Activated T-helper 17 cell treated with anti-CD3 and anti-CD28 coated beads, Interleukin-2, amount 50 U/mL, for 72 hours (primary cell): ENCODE measurements around the gene RTCA. TPM values are rescaled to one million over a fixed set of nuclear protein-coding genes. Genes with fewer than 3 reads are reported as not detected.
"Not testable (repeated sequence)": the region's sequence is repeated elsewhere in the genome, so short reads cannot be mapped to it uniquely, and the experiment has no call there.

Experiments
- ATAC-seq: fragments of 150-1000 bp; cut with Tn5 transposase; replicated peaks from 2 replicates; pipeline ENCODE4 v1.10.0; 2021; ENCODE audit warnings: mild to moderate bottlenecking, moderate library complexity
- H3K27ac Mint-ChIP-seq: one replicate; pipeline ENCODE4 v1.8.0; 2022; ENCODE audit warnings: mixed read lengths
- H3K27me3 Mint-ChIP-seq: one replicate; pipeline ENCODE4 v1.8.0; 2022; ENCODE audit warnings: mixed read lengths
- H3K36me3 Mint-ChIP-seq: one replicate; pipeline ENCODE4 v1.8.0; 2022; ENCODE audit warnings: low read depth, mild to moderate bottlenecking, mixed read lengths
- H3K4me1 Mint-ChIP-seq: one replicate; pipeline ENCODE4 v1.8.0; 2022; ENCODE audit warnings: mixed read lengths
- H3K4me3 Mint-ChIP-seq: one replicate; pipeline ENCODE4 v1.8.0; 2022; ENCODE audit warnings: mild to moderate bottlenecking, mixed read lengths
- H3K9me3 Mint-ChIP-seq: one replicate; pipeline ENCODE4 v1.8.0; 2022; ENCODE audit warnings: mixed read lengths
- total RNA-seq, 2 donors: library from RNA; stranded (reverse); gene quantifications; one replicate each; pipeline ENCODE4 v1.2.3, GENCODE V29; 2022

RTCA gene
- total RNA-seq, 2 donors from 2014 or later = 48.3 to 57.7 TPM

GRCh38 chr1:100279358-100279923 lies 13.4 kb downstream of the RTCA start:
- H3K27ac Mint-ChIP-seq = peak overlapping the region; percentile 54
- H3K9me3 Mint-ChIP-seq = no peaks in the 10 kb centered on the region
- H3K27me3 Mint-ChIP-seq = no peaks in the 10 kb centered on the region
- H3K4me1 Mint-ChIP-seq = peaks cover 24% of the 10 kb centered on the region
- peaks cover 100% of the 10 kb centered on the region for H3K36me3 Mint-ChIP-seq
- no peak overlapping the region for H3K4me3 Mint-ChIP-seq
- no peak for ATAC-seq

DNA sequence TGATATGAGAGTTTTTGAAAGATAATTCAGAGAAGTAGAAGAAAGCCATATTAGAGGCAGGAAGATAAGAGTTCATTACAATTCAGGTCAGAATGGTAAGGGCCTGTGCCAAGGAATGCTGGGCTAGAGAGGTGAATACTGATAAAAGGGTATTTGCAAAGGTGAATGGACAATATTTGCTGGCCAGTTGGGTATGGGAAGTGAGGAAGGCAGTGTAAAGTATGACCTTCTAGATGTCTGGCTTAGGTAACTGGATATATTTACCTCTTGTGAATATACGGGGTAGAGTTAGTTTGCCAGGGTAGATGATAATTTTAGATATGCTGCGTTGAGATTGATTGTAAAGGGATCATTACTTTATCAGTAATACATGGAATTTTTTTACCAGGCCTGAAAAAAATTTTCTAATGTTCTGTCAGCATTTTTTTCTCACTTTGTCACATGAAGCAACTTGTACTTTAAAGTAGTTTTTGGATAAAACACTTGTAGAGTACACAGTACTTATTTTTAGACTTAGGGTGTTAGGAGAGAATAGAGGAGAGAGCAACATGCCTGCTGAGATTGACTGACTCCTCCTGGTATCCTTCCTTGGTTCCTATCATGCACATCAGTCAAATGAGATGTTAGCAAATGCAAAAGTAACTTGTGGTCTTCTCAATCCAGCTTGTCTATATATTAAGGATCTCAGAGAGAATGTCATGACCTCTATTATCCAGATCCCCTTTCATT lies 14.1 kb downstream of the RTCA start:
- no peaks in the 10 kb centered on the region for H3K9me3 Mint-ChIP-seq
- peaks cover 24% of the 10 kb centered on the region for H3K4me1 Mint-ChIP-seq
- peaks cover 100% of the 10 kb centered on the region for H3K36me3 Mint-ChIP-seq

DNA sequence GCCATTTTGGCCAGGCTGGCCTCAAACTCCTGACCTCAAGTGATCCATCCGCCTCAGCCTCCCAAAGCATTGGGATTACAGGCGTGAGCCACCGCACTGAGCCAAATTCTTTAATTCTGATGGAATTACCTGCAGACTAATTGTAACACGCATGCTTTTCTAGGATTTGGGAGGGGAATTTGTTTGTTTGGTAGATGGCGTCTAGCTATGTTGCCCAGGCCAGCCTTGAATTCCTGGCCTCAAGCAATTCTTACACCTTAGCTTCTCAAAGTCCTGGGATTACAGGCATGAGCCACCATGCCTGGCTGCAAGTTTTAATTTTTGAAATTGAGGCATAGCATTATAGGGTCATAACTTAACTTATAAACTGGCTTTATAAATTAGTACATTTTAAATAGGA lies 18.6 kb downstream of the RTCA start:
- peaks cover 100% of the 10 kb centered on the region for H3K36me3 Mint-ChIP-seq
- H3K9me3 Mint-ChIP-seq = no peaks in the 10 kb centered on the region
- H3K27ac Mint-ChIP-seq = no peak overlapping the region
- ATAC-seq = no peak
- H3K4me1 Mint-ChIP-seq = peaks cover 9% of the 10 kb centered on the region
- H3K4me3 Mint-ChIP-seq = no peak overlapping the region
- no peaks in the 10 kb centered on the region for H3K27me3 Mint-ChIP-seq

More for the DNA sequence above, 14.1 kb downstream of the RTCA start:
- Mint-ChIP-seq H3K27me3 (no peaks in the 10 kb centered on the region), H3K4me3 (no peak overlapping the region), H3K27ac (peak overlapping the region; percentile 54)
- no peak for ATAC-seq

DNA sequence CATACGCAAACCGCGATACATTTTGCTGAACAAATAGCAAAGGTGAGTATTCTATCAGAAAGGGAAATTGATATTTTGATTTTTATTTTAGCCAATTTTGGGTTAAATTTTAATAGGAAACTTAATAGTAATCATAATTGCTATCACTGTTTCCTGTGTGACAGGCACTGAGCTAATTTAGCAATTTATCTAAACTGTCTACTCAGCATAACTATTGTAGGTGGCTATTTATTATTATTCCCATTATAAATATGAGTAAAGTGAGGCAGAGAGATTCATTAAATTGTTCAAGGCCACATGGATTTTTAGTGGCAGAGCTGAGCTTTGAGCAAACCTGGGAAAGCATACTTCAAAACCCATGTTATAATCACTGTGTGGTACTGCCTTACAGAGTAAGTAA lies 21.1 kb downstream of the RTCA start:
- Mint-ChIP-seq H3K27me3 (no peaks in the 10 kb centered on the region), H3K27ac (no peak overlapping the region), H3K9me3 (no peaks in the 10 kb centered on the region), H3K4me1 (peaks cover 4% of the 10 kb centered on the region), H3K36me3 (peaks cover 100% of the 10 kb centered on the region), H3K4me3 (no peak overlapping the region)
- ATAC-seq = no peak

GRCh38 chr1:100290291-100290690 lies 24.3 kb downstream of the RTCA start:
- Mint-ChIP-seq H3K36me3 (peaks cover 87% of the 10 kb centered on the region), H3K27ac (no peak overlapping the region), H3K9me3 (no peaks in the 10 kb centered on the region), H3K4me3 (no peak overlapping the region), H3K27me3 (no peaks in the 10 kb centered on the region), H3K4me1 (peaks cover 4% of the 10 kb centered on the region)
- no peak for ATAC-seq

- ATAC-seq = peak; percentile 72
- Mint-ChIP-seq H3K9me3 (no peaks in the 10 kb centered on the region), H3K27ac (peak overlapping the region; percentile 2), H3K36me3 (peaks cover 63% of the 10 kb centered on the region), H3K4me3 (no peak overlapping the region), H3K4me1 (no peaks in the 10 kb centered on the region), H3K27me3 (no peaks in the 10 kb centered on the region)
These were observed 26.7 kb downstream of the RTCA start for GRCh38 chr1:100292711-100293110.

DNA sequence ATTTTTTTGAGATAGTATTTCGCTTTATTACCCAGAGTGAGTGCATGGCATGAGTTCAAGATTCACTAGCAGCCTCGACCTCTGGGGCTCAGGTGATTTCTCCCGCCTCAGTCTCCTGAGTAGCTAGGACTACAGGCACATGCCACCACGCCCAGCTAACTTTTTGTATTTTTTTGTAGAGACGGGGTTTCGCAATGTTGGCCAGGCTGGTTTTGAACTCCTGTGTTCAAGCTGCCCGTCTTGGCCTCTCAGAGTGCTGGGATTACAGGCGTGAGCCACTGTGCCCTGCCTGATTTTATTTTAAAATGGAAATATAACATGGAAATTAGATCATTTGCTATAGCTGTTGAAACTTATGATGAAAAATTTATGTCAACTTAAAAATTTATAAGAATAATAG lies 30.1 kb downstream of the RTCA start:
- H3K4me1 Mint-ChIP-seq = peaks cover 17% of the 10 kb centered on the region
- H3K4me3 Mint-ChIP-seq = no peak overlapping the region
- no peaks in the 10 kb centered on the region for H3K27me3 Mint-ChIP-seq
- H3K27ac Mint-ChIP-seq = no peak overlapping the region
- H3K9me3 Mint-ChIP-seq = no peaks in the 10 kb centered on the region
- ATAC-seq = no peak
- H3K36me3 Mint-ChIP-seq = peaks cover 29% of the 10 kb centered on the region

DNA sequence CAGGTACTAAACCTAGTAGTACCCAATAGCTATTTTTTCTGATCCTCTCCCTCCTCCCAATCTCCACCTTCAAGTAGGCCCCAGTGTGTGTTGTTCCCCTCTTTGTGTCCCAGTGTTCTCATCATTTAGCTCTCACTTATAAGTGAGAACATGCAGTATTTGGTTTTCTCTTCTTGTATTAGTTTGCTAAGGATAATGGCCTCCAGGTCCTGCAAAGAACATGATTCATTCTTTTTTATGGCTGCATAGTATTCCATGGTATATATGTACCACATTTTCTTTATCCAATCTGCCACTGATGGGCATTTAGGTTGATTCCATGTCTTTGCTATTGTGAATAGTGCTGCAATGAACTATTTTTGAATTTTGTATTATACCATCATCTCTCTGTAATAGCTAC lies 31.0 kb downstream of the RTCA start:
- H3K36me3 Mint-ChIP-seq = peaks cover 20% of the 10 kb centered on the region
- ATAC-seq, H3K27me3 Mint-ChIP-seq, H3K27ac Mint-ChIP-seq, H3K9me3 Mint-ChIP-seq, H3K4me3 Mint-ChIP-seq: not testable (repeated sequence)
- H3K4me1 Mint-ChIP-seq = peaks cover 17% of the 10 kb centered on the region

- Mint-ChIP-seq H3K27ac (peak overlapping the region; percentile 11), H3K36me3 (peaks cover 5% of the 10 kb centered on the region), H3K9me3 (no peaks in the 10 kb centered on the region), H3K4me3 (no peak overlapping the region), H3K4me1 (peaks cover 17% of the 10 kb centered on the region), H3K27me3 (no peaks in the 10 kb centered on the region)
- ATAC-seq = no peak
These were observed 32.5 kb downstream of the RTCA start for GRCh38 chr1:100298512-100298911.

- peak overlapping the region; percentile 56 for H3K27ac Mint-ChIP-seq
- ATAC-seq = peak; percentile 91
- H3K9me3 Mint-ChIP-seq = no peaks in the 10 kb centered on the region
- peaks cover 17% of the 10 kb centered on the region for H3K4me1 Mint-ChIP-seq
- H3K4me3 Mint-ChIP-seq = peak overlapping the region; percentile 2
- H3K27me3 Mint-ChIP-seq = no peaks in the 10 kb centered on the region
- no peaks in the 10 kb centered on the region for H3K36me3 Mint-ChIP-seq
These were observed 33.7 kb downstream of the RTCA start for GRCh38 chr1:100299521-100300222.

DNA sequence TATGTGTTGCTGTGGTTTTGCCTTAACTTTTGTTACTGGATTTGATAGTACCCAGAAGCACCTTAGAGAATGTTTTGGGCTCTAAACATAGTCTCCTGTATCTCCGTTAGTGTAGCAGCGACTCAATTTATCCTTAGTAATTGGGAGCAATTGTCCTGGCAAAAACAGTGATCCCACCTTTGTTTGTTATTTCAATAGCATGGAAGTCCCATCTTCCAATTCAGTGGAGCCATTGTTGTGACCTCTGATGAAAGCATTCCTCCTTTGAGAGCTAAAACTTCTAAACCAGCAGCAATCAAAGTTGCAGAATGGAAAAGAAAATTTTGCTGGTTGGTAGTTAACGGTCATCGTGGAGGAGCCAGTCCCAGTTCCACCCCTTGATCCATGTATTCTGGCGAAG lies 34.7 kb downstream of the RTCA start:
- no peaks in the 10 kb centered on the region for H3K9me3 Mint-ChIP-seq
- H3K4me1 Mint-ChIP-seq = peaks cover 17% of the 10 kb centered on the region
- no peaks in the 10 kb centered on the region for H3K36me3 Mint-ChIP-seq
- H3K27me3 Mint-ChIP-seq = no peaks in the 10 kb centered on the region
- ATAC-seq = no peak
- no peak overlapping the region for H3K4me3 Mint-ChIP-seq
- H3K27ac Mint-ChIP-seq = no peak overlapping the region

DNA sequence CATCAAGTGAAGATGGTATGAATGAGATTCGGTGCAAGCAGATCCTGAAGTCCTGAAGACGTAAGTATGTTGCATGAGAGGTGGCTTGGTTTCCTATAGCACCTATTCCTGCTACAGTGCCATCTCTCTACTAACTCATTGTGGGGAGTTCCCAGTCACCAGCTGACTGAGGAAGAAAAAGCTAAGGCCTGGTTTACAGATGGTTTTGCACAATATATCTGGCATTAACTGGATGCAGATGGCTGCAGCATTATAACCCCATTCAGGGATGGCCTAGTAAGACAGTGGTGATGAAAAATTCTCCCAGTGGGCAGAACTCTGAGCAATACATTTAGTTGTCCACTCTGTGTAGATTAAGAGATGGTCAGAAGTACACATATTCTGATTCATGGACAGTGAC lies 36.7 kb downstream of the RTCA start:
- Mint-ChIP-seq H3K4me1 (peaks cover 34% of the 10 kb centered on the region), H3K27me3 (no peaks in the 10 kb centered on the region), H3K27ac (no peak overlapping the region), H3K36me3 (no peaks in the 10 kb centered on the region), H3K4me3 (no peak overlapping the region), H3K9me3 (no peaks in the 10 kb centered on the region)
- no peak for ATAC-seq

- Mint-ChIP-seq H3K4me1 (peaks cover 24% of the 10 kb centered on the region), H3K27ac (no peak overlapping the region), H3K36me3 (no peaks in the 10 kb centered on the region), H3K9me3 (no peaks in the 10 kb centered on the region), H3K4me3 (no peak overlapping the region), H3K27me3 (no peaks in the 10 kb centered on the region)
- ATAC-seq = no peak
These were observed 38.2 kb downstream of the RTCA start for GRCh38 chr1:100304227-100304626.

DNA sequence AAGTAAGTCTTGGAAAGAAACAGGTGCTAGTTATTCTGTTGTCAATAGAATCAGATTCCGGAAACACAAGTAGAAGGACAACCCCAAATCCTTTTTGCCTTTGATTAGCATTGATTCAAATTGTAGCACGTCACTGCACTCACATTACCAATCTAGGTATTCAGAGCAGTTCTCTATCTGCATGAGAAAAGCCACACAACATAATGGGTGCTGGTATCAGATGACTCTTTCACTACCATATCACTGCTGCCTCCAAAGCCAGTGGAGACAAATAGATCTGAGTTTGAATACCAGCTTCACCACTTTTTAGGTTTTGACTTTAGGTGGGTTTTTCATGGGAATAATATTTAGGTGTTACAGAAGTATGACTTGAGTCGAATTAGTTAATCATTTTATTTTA lies 38.9 kb downstream of the RTCA start:
- Mint-ChIP-seq H3K36me3 (no peaks in the 10 kb centered on the region), H3K27ac (no peak overlapping the region), H3K9me3 (peaks cover 4% of the 10 kb centered on the region)

DNA sequence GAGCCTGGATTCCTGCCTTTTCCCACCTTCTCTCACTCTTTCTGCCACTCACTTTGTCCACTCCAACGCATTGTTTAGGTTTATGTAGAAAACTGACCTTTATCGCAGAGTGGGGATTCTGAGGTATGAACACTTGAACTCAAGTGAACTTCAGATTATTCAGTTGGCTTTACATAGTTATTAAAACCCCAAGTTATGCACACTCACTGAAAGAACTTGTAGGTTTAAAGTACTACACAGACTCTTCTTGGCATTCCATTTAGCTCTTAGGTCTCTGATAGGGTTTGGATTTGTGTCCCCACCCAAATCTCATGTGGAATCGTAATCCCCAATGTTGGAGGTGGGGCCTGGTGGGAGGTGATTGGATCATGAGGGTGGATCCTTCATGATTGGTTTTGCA lies 39.9 kb downstream of the RTCA start:
- H3K27me3 Mint-ChIP-seq = no peaks in the 10 kb centered on the region
- H3K9me3 Mint-ChIP-seq = peaks cover 7% of the 10 kb centered on the region
- H3K4me1 Mint-ChIP-seq = peaks cover 18% of the 10 kb centered on the region
- no peaks in the 10 kb centered on the region for H3K36me3 Mint-ChIP-seq
- peak overlapping the region; percentile 11 for H3K27ac Mint-ChIP-seq
- no peak overlapping the region for H3K4me3 Mint-ChIP-seq
- no peak for ATAC-seq

More for the DNA sequence above, 38.9 kb downstream of the RTCA start:
- peaks cover 18% of the 10 kb centered on the region for H3K4me1 Mint-ChIP-seq
- no peaks in the 10 kb centered on the region for H3K27me3 Mint-ChIP-seq
- no peak for ATAC-seq
- no peak overlapping the region for H3K4me3 Mint-ChIP-seq
